H7 (cell line): Measurements from ENCODE around the gene PER1. TPM values are rescaled to one million over a fixed set of nuclear protein-coding genes. Genes with fewer than 3 reads are reported as not detected.

Experiments
- DNase-seq: peaks from one replicate; pipeline ENCODE4 v3.0.0; 2012
- H3K27me3 ChIP-seq: 2 replicates; pipeline ENCODE4 v1.6.0; 2011; ENCODE audit warnings: mild to moderate bottlenecking, low read length; ENCODE audit not compliant: control insufficient read depth, insufficient read depth
- H3K36me3 ChIP-seq: replicated peaks from 2 replicates; pipeline ENCODE4 v1.5.1; 2011; ENCODE audit warnings: low read length; ENCODE audit not compliant: control insufficient read depth, insufficient read depth
- H3K4me3 ChIP-seq: 2 replicates; pipeline ENCODE4 v1.5.1; 2011; ENCODE audit warnings: low read depth, mild to moderate bottlenecking, control low read depth, low read length, moderate library complexity; ENCODE audit not compliant: insufficient read depth
- total RNA-seq: library from RNA; depleted of rRNA; stranded (reverse); fragments of >200 nt; shearing (Covaris generic); gene quantifications from 2 replicates; pipeline ENCODE4 v1.2.3, GENCODE V29; 2014

Gene PER1
- total RNA-seq, 1 experiment from 2014 or later = 19.2 TPM

DNA sequence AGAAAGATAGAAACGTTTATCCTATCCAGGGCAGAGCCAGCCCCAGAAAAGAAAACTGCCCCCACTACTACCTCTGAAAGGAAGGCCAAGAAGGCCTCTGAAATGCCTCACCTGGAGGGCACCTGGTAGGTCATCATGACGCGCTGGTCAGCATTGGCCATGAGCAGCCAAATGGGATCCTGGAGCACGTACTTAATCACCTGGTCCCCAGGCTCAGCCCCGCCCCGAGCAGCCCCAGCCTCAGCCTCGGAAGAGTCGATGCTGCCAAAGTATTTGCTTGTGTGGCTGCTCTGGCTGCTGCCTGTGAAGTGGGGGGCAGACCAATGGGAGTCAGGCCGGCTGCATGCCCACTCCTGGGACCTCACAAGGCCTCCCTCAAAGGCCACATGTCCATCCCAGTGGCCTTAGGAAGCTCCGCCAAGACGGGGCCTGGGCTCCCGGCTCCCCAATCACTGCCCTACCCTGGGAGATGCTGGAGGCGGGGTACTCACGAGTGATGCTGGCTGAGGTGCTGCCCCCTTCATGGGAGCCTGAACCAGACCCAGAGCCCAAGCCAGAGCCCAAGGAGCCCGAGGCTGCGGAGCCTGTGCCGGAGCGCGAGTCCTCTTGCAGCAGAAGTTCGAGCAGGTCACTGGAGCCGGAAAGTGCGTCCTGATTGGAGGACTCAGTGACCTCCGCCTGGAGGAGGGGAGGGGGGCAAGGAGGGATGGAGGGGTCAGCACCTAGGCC lies 9.9 kb downstream of the PER1 start:
- DNase-seq = no peak
- peaks cover 3% of the 10 kb centered on the region for H3K27me3 ChIP-seq
- no peak overlapping the region for H3K4me3 ChIP-seq
- H3K36me3 ChIP-seq = peaks cover 22% of the 10 kb centered on the region

DNA sequence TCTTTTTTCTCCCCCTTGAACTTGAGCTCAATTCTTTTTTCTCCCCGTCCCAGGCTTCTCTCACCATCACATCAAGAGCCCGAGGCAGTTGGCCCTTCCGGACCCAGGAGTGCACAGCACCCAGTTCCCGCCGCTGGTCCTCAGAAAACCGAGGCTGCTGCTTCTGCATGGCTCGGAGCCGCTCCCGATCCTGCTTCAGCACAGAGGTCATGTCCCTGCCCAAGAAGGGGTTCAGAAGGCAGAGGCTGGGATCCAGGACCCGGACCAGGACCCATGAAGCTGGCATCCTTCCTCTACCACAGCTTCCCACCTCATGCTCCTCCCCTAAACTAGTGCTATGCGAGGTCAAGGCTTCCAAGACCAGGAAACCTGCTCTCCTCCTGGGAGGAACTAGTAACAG lies 10.5 kb downstream of the PER1 start:
- Histone ChIP-seq H3K36me3 (peaks cover 20% of the 10 kb centered on the region), H3K27me3 (peaks cover 5% of the 10 kb centered on the region), H3K4me3 (no peak overlapping the region)
- no peak for DNase-seq

DNA sequence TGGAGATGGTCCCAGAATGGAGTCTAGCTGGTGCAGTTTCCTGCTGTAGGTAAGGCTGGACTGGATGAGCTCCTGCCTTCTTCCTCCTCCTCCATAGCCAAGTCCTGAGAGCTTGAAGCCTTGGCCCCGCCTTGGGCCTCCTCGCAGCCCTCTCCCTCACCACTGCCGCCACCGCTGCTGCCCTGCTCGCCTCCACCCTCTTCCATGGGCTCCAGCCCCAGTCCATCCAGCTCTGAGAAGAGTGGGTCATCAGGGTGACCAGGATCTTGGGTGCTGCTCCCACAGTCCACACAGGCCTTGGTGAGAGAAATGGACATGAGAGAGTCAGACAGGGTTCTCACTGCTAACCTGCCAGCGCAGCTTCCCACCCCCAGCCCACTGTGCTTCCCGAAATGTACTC lies 11.2 kb downstream of the PER1 start:
- Histone ChIP-seq H3K27me3 (peaks cover 5% of the 10 kb centered on the region), H3K36me3 (peaks cover 15% of the 10 kb centered on the region), H3K4me3 (no peak overlapping the region)
- no peak for DNase-seq

DNA sequence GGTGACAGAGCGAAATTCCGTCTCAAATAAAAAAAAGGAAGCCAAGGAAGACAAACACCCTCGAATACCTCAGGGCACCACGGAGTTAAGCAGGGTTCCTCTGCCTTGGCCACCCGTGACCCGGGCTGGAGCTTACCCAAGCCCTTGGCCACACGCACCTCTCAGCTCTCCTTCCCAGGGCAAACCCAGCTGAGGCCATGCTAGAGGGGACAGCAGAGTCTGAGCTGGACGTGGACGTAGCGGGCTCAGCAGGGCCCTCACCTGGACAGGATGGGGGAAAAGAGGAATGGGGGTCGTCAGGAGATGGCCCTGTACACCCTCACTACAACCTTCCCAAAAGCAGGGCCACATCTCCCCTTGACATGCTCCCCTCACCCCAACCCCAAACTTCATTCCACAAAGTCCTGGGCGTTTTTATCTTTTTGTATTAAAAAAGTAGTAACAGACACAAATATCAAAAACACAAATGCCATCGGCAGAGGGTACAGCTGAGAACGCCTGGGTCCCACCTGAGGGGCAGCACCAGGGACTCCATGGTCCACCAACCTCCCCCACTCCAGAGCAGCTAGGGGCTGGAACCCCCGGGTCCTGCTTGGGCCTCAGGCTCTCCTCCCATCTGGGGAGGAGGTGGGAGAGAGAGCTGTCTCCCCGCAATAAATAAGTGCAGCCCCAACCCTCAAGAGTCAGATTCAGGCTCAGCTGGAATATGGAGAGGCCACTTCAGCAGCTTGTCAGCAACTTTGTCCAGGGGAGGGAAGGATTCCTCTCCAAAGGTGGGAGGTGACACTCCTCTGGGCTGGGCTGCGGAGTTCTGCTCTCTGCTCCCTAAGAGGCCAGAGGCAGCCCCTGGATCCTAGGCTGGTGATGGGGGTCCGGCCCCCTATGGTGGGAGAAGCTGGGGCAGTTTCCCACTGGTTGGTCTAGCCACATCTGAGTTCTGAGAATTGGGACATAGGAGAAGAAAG lies 11.9 kb downstream of the PER1 start:
- Histone ChIP-seq H3K27me3 (peaks cover 5% of the 10 kb centered on the region), H3K4me3 (no peak overlapping the region), H3K36me3 (peaks cover 12% of the 10 kb centered on the region)
- DNase-seq = no peak

DNA sequence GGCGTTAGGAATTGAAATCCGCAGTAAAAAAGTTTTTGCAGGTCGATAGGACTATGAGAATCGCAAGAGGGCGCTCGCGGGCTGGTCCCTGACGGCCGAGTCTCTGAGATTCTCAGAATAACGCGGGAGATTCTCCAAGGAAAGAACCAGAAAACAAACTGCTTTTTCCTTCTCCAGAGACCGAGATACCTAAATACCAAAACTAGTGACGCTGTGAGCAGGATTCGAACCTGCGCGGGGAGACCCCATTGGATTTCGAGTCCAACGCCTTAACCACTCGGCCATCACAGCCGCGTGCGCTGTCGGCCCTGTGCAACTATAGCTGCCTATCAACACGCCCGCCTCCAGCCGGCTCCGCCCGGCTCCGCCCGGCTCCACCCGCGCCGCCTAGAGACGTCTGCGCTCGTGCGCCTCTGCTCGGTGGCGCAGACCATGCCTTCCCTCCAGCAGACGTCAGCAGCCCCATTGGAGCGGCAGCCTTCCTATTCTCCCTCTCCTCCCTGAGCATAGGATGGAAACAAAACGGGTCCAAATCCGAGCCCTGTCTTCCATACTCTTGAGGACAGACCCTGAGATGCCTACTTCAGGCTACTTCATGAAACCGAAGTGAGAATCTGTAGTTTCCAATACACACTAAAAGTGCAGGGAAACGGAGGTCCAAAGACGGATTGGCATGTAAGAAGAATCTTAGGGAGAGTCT lies 13.4 kb downstream of the PER1 start:
- peak overlapping the region; percentile 57 for H3K4me3 ChIP-seq
- peaks cover 10% of the 10 kb centered on the region for H3K36me3 ChIP-seq
- H3K27me3 ChIP-seq = peaks cover 5% of the 10 kb centered on the region
- DNase-seq = peak; percentile 96

DNA sequence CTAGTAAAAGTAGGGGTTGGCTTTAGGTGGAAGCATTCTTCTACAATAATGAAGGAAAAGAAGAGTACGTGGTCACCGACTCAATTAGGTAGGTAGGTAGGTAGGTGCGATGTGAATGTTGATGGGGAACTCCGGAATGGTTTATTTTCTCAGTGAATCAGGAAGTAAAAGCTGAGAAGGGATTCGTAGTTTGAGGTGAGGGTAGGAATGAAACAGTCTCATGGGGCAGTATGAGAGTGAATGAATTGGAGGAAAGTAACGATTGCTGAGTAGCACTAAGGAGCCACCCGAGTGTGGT lies 13.9 kb downstream of the PER1 start:
- Histone ChIP-seq H3K27me3 (peaks cover 5% of the 10 kb centered on the region), H3K36me3 (peaks cover 9% of the 10 kb centered on the region), H3K4me3 (peak overlapping the region; percentile 57)
- DNase-seq = no peak

DNA sequence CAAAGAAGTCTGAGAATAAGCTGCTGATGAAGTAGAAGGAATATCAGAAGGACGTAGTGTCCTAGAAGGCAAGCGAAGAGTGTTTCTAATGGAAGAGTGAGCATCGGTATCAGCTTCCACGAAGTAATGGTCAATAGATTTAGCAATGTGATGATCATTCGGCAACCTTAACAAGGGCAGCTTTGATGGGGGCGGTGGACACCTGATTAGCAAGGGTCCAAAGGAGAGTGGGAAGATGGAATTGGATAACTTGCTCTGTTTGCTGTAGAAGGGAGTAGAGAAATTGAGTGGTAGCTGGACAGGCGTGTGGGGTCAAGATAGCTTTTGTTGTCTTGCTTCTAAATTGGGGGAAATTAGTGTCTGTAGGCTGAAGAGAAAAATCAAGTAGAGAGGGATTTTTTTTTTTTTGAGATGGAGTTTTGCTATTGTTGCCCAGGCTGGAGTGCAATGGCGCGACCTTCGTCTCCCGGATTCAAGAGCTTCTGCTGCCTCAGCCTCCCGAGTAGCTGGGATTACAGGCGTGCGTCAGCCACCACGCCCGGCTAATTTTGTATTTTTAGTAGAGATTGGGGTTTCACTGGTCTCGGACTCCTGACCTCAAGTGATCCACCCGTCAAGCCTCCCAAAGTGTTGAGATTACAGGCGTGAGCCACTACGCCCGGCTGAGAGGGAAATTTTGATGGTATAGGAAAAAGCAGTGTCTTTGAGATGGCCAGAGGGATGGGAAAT lies 14.4 kb downstream of the PER1 start:
- DNase-seq = peak; percentile 45
- Histone ChIP-seq H3K27me3 (peaks cover 5% of the 10 kb centered on the region), H3K4me3 (peak overlapping the region; percentile 57), H3K36me3 (peaks cover 8% of the 10 kb centered on the region)

DNA sequence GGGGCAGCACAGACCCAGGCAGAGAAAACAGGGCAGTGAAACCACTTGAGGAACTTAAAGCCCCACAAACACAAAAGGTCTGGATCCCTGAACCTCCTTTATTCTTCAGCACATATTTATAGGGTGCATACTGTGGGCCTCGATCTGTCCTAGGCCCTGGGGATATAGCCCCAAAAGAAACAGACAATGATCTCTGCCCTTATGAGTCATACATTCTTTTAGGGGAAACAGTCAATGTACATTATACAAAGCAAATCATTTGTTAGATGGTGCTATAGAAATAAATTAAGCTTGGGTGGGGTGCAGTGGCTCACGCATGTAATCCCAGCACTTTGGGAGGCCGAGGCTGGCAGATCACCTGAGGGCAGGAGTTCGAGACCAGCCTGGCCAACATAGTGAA lies 18.3 kb downstream of the PER1 start:
- DNase-seq = no peak
- peaks cover 5% of the 10 kb centered on the region for H3K27me3 ChIP-seq
- H3K36me3 ChIP-seq = no peaks in the 10 kb centered on the region
- no peak overlapping the region for H3K4me3 ChIP-seq

DNA sequence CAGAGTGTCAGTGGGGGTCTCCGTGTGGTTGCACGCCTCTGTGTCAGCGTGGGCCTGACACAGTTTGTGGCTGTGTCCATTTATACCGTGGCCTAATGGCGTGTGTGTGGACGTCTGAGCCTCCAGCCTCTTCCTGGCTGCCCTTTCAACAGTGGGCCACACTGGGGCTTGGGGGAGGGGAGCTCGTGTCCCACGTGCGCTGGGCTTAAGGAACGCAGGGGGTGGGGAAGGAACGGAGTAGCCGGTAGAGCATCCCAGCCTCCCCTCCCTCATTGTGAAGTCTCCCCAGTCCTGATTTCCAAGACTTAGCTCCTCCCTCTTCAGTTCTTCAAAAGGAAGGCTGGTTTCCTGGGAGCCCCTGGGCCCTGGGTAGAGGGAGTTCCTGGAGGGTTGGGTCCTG lies 18.8 kb downstream of the PER1 start:
- Histone ChIP-seq H3K27me3 (peaks cover 8% of the 10 kb centered on the region), H3K36me3 (no peaks in the 10 kb centered on the region), H3K4me3 (no peak overlapping the region)
- DNase-seq = peak; percentile 84

DNA sequence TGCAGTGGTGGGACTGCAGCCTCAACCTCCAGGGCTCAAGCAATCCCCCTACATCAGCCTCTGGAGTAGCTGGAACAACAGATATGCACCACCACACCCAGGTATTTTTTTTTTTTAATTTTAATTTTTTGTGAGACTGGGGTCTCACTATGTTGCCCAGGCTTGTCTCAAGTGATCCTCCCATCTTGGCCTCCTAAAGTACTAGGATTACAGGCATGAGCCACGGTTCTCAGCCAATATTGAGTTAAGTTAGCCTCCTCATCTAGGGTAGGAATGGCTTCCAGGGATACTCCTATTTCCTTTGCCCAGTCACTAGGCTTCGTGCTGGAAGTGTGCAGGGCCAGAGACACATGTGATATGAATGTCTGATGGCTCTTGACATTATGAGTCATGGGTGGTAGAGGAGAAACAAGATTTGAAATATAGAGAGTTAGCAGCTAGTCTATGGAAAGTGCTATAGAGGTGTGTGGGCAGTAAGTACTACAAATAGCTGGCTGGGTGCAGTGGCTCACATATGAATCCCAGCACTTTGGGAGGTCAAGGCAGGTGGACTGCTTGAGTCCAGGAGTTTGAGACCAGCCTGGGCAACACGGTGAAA lies 20.3 kb downstream of the PER1 start:
- peaks cover 13% of the 10 kb centered on the region for H3K27me3 ChIP-seq
- no peak overlapping the region for H3K4me3 ChIP-seq
- DNase-seq = no peak
- no peaks in the 10 kb centered on the region for H3K36me3 ChIP-seq

DNA sequence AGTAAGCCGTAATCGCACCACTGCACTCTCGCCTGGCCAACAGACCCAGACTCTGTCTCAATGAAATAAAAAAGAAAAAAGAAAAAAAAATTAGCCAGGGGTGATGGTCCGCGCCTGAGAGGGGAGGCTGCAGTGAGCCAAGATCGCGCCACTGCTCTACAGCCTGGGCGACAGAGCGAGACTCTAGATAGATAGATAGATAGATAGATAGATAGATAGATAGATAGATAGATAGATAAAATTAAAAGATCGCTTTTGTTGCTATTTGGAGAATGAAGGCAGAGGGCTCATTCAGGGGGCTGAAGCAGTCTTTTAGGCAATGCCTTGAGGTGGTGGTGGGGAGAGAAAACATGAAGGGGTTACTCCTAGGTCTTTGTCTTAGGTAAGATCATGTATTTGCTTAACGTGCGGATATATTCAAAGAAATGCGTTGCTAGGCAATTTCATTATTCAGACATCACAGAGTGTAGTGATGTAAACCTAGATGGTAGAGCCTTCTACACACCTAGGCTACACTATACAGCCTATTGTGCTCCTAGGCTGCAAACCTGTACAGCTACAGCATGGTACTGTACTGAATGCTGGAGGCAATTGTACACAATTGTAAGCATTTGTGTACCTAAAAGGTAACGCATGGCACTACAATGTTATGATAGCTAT lies 23.9 kb downstream of the PER1 start:
- H3K4me3 ChIP-seq = no peak overlapping the region
- no peaks in the 10 kb centered on the region for H3K36me3 ChIP-seq

DNA sequence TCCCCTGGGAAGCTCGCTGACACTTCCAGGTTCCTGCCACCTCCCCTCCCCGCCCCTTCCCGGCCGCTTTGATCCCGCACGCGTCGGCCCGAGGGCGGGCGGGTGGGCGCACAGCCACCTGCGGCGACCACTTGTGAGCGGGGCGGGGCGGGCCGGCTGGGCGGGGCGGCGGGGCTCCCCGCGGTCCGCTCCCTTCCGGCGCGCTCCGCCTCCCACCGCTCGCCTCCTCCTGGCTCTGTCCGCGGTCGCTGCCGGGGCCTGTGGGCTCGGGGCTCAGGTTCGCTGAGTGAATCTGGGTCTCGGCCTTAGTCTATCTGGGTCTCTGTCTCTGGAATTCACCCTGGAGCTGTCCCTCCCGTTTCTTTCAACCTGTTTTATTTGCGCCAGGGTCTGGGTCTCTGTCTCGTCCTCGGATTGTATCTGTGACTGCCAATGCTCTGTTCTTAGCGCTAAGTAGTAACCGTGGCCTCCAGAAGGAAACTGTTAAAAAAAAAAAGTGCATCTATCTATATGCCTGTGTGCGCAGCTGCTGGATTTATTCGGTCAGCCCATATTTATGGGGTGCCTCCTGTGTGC lies 25.6 kb downstream of the PER1 start:
- peak; percentile 92 for DNase-seq
- Histone ChIP-seq H3K27me3 (peaks cover 57% of the 10 kb centered on the region), H3K36me3 (no peaks in the 10 kb centered on the region), H3K4me3 (peak overlapping the region; percentile 74)

More for the DNA sequence above, 23.9 kb downstream of the PER1 start:
- H3K27me3 ChIP-seq = peaks cover 41% of the 10 kb centered on the region
- no peak for DNase-seq

DNA sequence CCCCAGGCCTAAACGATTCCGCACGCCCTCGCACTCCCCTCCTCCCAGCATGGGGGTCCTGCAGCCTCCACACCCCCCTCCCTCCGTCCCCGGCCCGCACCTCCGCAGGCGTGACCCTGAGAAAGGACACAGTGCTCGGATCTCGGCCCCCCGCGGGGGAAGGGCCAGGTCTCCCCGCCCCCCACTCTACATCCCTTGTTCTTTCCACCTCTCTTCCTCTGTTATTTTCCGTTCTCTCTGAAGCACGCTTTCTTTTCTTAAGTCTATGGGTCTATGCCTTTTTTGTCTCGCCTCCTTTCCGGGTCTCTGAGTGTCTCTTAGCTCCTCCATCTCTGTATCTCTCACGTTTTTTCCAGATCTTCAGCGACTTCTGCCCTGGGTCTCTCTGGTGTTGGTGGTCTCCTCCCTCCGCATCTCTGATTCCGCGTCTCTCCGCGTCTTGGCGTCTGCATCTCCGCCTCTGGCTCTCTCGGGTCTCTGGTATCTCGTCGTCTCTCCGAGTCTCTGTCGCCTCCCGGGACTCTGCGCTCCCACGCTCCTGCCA lies 26.2 kb downstream of the PER1 start:
- DNase-seq = peak; percentile 91

More for the DNA sequence above, 26.2 kb downstream of the PER1 start:
- H3K36me3 ChIP-seq = no peaks in the 10 kb centered on the region
- peaks cover 60% of the 10 kb centered on the region for H3K27me3 ChIP-seq
- H3K4me3 ChIP-seq = peak overlapping the region; percentile 74
